Esophagus muscularis mucosa (tissue), 4 donors: ENCODE data around the gene SERPINF2.

Experiments used
- EP300 ChIP-seq: sonication (generic); formaldehyde crosslinking; IDR thresholded peaks from one replicate; pipeline ENCODE4 v1.6.1; 2017; ENCODE audit warnings: antibody characterized with exemption
- POLR2A ChIP-seq: fragments of 450-650 bp; IDR thresholded peaks from one replicate; pipeline ENCODE4 v1.6.1; 2017; ENCODE audit warnings: antibody characterized with exemption, moderate library complexity, mild to moderate bottlenecking, low read depth
- POLR2AphosphoS5 ChIP-seq, 2 donors: sonication (generic); formaldehyde crosslinking; IDR thresholded peaks; one replicate each; pipeline ENCODE4 v1.6.1; 2017; ENCODE audit warnings: antibody characterized with exemption in 2 of 2
- TF ChIP-seq, protein P1 (sequence below), 3 experiments: fragments of 200-600 bp in 2 of 3; fragments of 450-650 bp in 1 of 3; sonication (generic) in 2 of 3; IDR thresholded peaks; one replicate each; pipeline ENCODE4 v1.5.1; 2017 to 2019; ENCODE audit warnings: antibody characterized with exemption in 3 of 3, mild to moderate bottlenecking in 2 of 3, moderate library complexity in 1 of 3

- TF ChIP-seq, protein P1, sequence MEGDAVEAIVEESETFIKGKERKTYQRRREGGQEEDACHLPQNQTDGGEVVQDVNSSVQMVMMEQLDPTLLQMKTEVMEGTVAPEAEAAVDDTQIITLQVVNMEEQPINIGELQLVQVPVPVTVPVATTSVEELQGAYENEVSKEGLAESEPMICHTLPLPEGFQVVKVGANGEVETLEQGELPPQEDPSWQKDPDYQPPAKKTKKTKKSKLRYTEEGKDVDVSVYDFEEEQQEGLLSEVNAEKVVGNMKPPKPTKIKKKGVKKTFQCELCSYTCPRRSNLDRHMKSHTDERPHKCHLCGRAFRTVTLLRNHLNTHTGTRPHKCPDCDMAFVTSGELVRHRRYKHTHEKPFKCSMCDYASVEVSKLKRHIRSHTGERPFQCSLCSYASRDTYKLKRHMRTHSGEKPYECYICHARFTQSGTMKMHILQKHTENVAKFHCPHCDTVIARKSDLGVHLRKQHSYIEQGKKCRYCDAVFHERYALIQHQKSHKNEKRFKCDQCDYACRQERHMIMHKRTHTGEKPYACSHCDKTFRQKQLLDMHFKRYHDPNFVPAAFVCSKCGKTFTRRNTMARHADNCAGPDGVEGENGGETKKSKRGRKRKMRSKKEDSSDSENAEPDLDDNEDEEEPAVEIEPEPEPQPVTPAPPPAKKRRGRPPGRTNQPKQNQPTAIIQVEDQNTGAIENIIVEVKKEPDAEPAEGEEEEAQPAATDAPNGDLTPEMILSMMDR (IDR thresholded peaks at IDR 0.05) = no peak
- no peak for TF ChIP-seq POLR2A
- no peak for TF ChIP-seq EP300
- TF ChIP-seq POLR2AphosphoS5 (IDR thresholded peaks at IDR 0.05) = no peak
Measured at GRCh38 chr17:1744551-1745512, 2.2 kb downstream of the SERPINF2 start.
